T47D (cell line): Measurements from ENCODE around the gene CBR1.
"Not testable (repeated sequence)": the region's sequence is repeated elsewhere in the genome, so short reads cannot be mapped to it uniquely, and the experiment has no call there.

Experiments used
- DNase-seq, 2 experiments: peaks; one replicate each; pipeline versions ENCODE4 v3.0.0 to v3.0.0-alpha.2; 2011 to 2012; ENCODE audit warnings: low read depth in 1 of 2, low spot score in 1 of 2
- JUND ChIP-seq: IDR thresholded peaks from 2 replicates; pipeline ENCODE4 v1.6.1; 2012; ENCODE audit warnings: low read depth
- in situ Hi-C: cut with HindIII; loops from 2 replicates; pipeline ENCODE4 v1.10.0; 2016; ENCODE audit warnings: low sequenced_read_pairs, low pct_unique_long_range_greater_than_20kb

CBR1 gene

GRCh38 chr21:36097427-36098181 is 27.8 kb downstream of the CBR1 start:
- no peak for DNase-seq
- no peak for TF ChIP-seq JUND
- in situ Hi-C loops, result no loop called here

GRCh38 chr21:36098182-36098532 is 28.3 kb downstream of the CBR1 start:
- no peak for DNase-seq
- TF ChIP-seq JUND, result no peak
- in situ Hi-C loops, result no loop called here

- DNase-seq, result no peak
- in situ Hi-C loops, result no loop called here
- no peak for TF ChIP-seq JUND
Observed at GRCh38 chr21:36099000-36099399, 29.2 kb downstream of the CBR1 start.

GRCh38 chr21:36099695-36100211 is 29.9 kb downstream of the CBR1 start:
- DNase-seq, in situ Hi-C loops: not testable (repeated sequence)

GRCh38 chr21:36100971-36101641 is 31.3 kb downstream of the CBR1 start:
- no peak for TF ChIP-seq JUND
- DNase-seq, result no peak
- in situ Hi-C loops, result no loop called here

- DNase-seq, result no peak
- no peak for TF ChIP-seq JUND
- in situ Hi-C loops, result no loop called here
Observed at GRCh38 chr21:36103434-36103833, 33.6 kb downstream of the CBR1 start.

GRCh38 chr21:36104317-36105300 is 34.8 kb downstream of the CBR1 start:
- in situ Hi-C loops, result no loop called here
- DNase-seq, result no peak
- TF ChIP-seq JUND, result no peak

- DNase-seq, result no peak
- in situ Hi-C loops, result no loop called here
- no peak for TF ChIP-seq JUND
Observed at GRCh38 chr21:36105327-36105842, 35.6 kb downstream of the CBR1 start.

GRCh38 chr21:36109868-36110267 is 40.0 kb downstream of the CBR1 start:
- in situ Hi-C loops, result no loop called here
- DNase-seq, result no peak
- TF ChIP-seq JUND, result no peak

GRCh38 chr21:36111238-36111637 is 41.4 kb downstream of the CBR1 start:
- no peak for DNase-seq
- TF ChIP-seq JUND, result no peak
- in situ Hi-C loops, result no loop called here

- in situ Hi-C loops, result no loop called here
- peak in 1 of 2 experiments; percentile 93 for DNase-seq
- TF ChIP-seq JUND, result no peak
Observed at GRCh38 chr21:36113647-36114428, 44.0 kb downstream of the CBR1 start.
